ENCODE data around the gene PSMA6.

GRCh38 chr14:35301735-35302528, 9.8 kb downstream of the PSMA6 start:
- TF ChIP-seq, protein P1, sequence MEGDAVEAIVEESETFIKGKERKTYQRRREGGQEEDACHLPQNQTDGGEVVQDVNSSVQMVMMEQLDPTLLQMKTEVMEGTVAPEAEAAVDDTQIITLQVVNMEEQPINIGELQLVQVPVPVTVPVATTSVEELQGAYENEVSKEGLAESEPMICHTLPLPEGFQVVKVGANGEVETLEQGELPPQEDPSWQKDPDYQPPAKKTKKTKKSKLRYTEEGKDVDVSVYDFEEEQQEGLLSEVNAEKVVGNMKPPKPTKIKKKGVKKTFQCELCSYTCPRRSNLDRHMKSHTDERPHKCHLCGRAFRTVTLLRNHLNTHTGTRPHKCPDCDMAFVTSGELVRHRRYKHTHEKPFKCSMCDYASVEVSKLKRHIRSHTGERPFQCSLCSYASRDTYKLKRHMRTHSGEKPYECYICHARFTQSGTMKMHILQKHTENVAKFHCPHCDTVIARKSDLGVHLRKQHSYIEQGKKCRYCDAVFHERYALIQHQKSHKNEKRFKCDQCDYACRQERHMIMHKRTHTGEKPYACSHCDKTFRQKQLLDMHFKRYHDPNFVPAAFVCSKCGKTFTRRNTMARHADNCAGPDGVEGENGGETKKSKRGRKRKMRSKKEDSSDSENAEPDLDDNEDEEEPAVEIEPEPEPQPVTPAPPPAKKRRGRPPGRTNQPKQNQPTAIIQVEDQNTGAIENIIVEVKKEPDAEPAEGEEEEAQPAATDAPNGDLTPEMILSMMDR (IDR thresholded peaks at IDR 0.05): no peak
- TF ChIP-seq POLR2A (IDR thresholded peaks at IDR 0.05): no peak

Data from body of pancreas (tissue), 4 donors.